Naive thymus-derived CD8-positive, alpha-beta T cell (primary cell): ENCODE data around the gene CARD16. TPM values are rescaled to one million over a fixed set of nuclear protein-coding genes. Genes with fewer than 3 reads are reported as not detected.
A peak's percentile ranks its signal among the peaks of the same experiment; 100 is the strongest.
"Not testable (repeated sequence)": the region's sequence is repeated elsewhere in the genome, so short reads cannot be mapped to it uniquely, and the experiment has no call there.

Source experiments
- ATAC-seq, 2 donors: fragments of 150-1000 bp; cut with Tn5 transposase in 1 of 2; sonication (Bioruptor Pico), chemical (Tn5 transposase) in 1 of 2; 1 replicate in 1 of 2; 2 replicates in 1 of 2; pipeline ENCODE4 v1.10.0; 2021; ENCODE audit warnings: mild to moderate bottlenecking in 2 of 2, moderate library complexity in 2 of 2
- POLR2A ChIA-PET: fragments of 350-600 bp; sonication (Branson Sonifier 250); formaldehyde crosslinking; loops from one replicate; lab custom pipeline; 2021; ENCODE audit warnings: antibody characterized with exemption; lab: Charles Lee
- DNase-seq, 10 donors: peaks; one replicate each; pipeline versions ENCODE4 v3.0.0 to v3.0.0-alpha.2; 2020 to 2022
- H3K27ac Mint-ChIP-seq, 10 donors: one replicate each; pipeline ENCODE4 v1.8.0; 2020 to 2022; ENCODE audit warnings: mild to moderate bottlenecking in 10 of 10, mixed read lengths in 10 of 10, moderate library complexity in 4 of 10, inconsistent platforms in 1 of 10
- H3K27me3 Mint-ChIP-seq, 5 donors: one replicate each; pipeline ENCODE4 v1.8.0; 2021 to 2022; ENCODE audit warnings: mixed read lengths in 5 of 5
- H3K36me3 Mint-ChIP-seq, 3 donors: one replicate each; pipeline ENCODE4 v1.8.0; 2020 to 2022; ENCODE audit warnings: mixed read lengths in 3 of 3, mild to moderate bottlenecking in 2 of 3, inconsistent platforms in 1 of 3
- H3K4me1 Mint-ChIP-seq, 4 donors: one replicate each; pipeline ENCODE4 v1.8.0; 2021 to 2022; ENCODE audit warnings: mixed read lengths in 4 of 4
- H3K4me3 Mint-ChIP-seq, 10 donors: one replicate each; pipeline ENCODE4 v1.8.0; 2020 to 2022; ENCODE audit warnings: mild to moderate bottlenecking in 10 of 10, mixed read lengths in 10 of 10, moderate library complexity in 6 of 10, inconsistent platforms in 1 of 10
- H3K9me3 Mint-ChIP-seq, 9 donors: one replicate each; pipeline ENCODE4 v1.8.0; 2020 to 2022; ENCODE audit warnings: mixed read lengths in 9 of 9, mild to moderate bottlenecking in 3 of 9, inconsistent platforms in 1 of 9, moderate library complexity in 1 of 9
- polyA plus RNA-seq, 3 donors: library from polyadenylated mRNA; unstranded; fragments of 300-500 nt; fragmentation: Illumina TruSeq; gene quantifications; one replicate each; pipeline ENCODE4 v1.2.3, GENCODE V29; 2021
- total RNA-seq, 8 experiments: library from RNA in 2 of 8; stranded (reverse) in 2 of 8; gene quantifications; one replicate each; pipeline ENCODE4 v1.2.3 and lab custom pipeline; 2021 to 2026

CARD16 gene
- 10 to 100 TPM; 41.5 to 44.7 TPM for total RNA-seq
- polyA plus RNA-seq, result 100 to 1,000 TPM; 149 to 173 (median 166) TPM
- total RNA-seq (lab: John Stamatoyannopoulos, UW), result 1.5 to 12.2 (median 8.5) reads per million in 6 experiments

DNA sequence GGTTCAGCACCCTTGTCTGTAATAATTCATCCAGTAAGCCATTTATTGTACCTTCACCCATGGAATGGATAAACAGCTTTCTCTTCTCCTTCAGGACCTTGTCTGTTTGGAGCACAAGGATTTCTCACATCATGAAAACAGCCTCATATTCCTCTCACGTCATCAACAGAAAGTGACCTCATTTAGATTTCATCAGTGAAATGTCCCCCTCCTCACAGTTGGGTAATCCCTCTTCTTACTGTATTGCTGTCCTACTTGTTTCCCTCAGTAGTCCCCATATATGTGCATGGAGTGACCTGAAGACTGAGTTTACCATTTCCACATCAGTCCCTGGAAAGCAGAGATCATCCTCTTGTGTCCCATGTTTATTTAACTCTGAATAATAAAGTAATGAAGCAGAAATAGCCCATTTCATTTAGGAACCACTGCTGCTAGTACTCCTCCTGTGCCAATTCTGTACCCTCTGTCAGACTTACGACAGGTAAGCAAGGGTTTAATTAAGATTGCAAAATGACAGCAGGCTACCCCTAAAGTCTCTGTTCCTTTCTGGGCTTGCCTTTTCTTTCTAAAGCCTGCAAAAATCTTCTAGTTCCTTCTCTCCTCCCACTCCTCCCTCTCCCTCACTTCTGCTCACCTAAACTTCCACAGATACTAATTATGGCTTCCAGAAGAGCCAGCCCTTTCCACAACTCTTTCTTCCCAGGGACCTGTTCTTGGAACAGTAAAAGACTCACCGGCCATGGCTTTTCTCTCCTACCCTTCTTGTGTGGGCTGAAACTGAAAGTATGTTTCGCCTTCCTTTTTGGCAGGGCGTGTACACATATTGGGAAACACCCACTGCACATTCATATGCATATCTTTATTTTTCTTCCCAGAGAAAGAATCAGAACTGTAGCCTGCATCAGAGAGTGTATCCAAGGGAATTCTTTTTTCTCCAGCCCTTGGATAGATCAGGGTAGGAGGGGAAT lies at the start of gene CARD16:
CARD16 (minus strand) TSS at position 779 of the 968 bp plus-strand sequence; CDS start at position 741, 38 bp downstream.
- not testable (repeated sequence) for H3K9me3 Mint-ChIP-seq, H3K27me3 Mint-ChIP-seq
- Mint-ChIP-seq H3K36me3 (peaks cover 19 to 24% (median 21%) of the 10 kb centered on the region in 3 donors), H3K4me1 (peaks cover 20 to 53% (median 49%) of the 10 kb centered on the region in 4 donors), H3K27ac (peak within 1 kb of the TSS; percentile 86 to 100 (median 98)), H3K4me3 (peak within 1 kb of the TSS; percentile 89 to 100 (median 98))
- ATAC-seq, result peak; percentile 90 to 97
- POLR2A ChIA-PET, result interaction anchor here (0.8 kb wide), 1 partner anchor 9 kb away, joined by 4 read pairs; no protein-coding TSS in a partner anchor
- DNase-seq, result peak in 8 of 10 donors; percentile 5 to 57 (median 30)

- POLR2A ChIA-PET, result no interaction called here
- H3K27me3 Mint-ChIP-seq, result peaks cover 0 to 18% (median 0%) of the 10 kb centered on the region in 5 donors
- no peaks in the 10 kb centered on the region for H3K4me1 Mint-ChIP-seq
- H3K27ac Mint-ChIP-seq, result no peak overlapping the region
- DNase-seq, result no peak
- ATAC-seq, result no peak
- H3K36me3 Mint-ChIP-seq, result no peaks in the 10 kb centered on the region
- no peak overlapping the region for H3K4me3 Mint-ChIP-seq
- H3K9me3 Mint-ChIP-seq, result no peaks in the 10 kb centered on the region
These were observed 47.4 kb upstream of the CARD16 start for GRCh38 chr11:105092256-105093239.

GRCh38 chr11:105081412-105082150 lies 36.4 kb upstream of the CARD16 start:
- no peaks in the 10 kb centered on the region for H3K9me3 Mint-ChIP-seq
- H3K27ac Mint-ChIP-seq, result no peak overlapping the region
- H3K36me3 Mint-ChIP-seq, result no peaks in the 10 kb centered on the region
- peaks cover 12 to 41% (median 15%) of the 10 kb centered on the region in 5 donors for H3K27me3 Mint-ChIP-seq
- peaks cover 4 to 14% (median 9%) of the 10 kb centered on the region in 4 donors for H3K4me1 Mint-ChIP-seq
- ATAC-seq, result no peak
- POLR2A ChIA-PET, result no interaction called here
- no peak for DNase-seq
- no peak overlapping the region for H3K4me3 Mint-ChIP-seq

DNA sequence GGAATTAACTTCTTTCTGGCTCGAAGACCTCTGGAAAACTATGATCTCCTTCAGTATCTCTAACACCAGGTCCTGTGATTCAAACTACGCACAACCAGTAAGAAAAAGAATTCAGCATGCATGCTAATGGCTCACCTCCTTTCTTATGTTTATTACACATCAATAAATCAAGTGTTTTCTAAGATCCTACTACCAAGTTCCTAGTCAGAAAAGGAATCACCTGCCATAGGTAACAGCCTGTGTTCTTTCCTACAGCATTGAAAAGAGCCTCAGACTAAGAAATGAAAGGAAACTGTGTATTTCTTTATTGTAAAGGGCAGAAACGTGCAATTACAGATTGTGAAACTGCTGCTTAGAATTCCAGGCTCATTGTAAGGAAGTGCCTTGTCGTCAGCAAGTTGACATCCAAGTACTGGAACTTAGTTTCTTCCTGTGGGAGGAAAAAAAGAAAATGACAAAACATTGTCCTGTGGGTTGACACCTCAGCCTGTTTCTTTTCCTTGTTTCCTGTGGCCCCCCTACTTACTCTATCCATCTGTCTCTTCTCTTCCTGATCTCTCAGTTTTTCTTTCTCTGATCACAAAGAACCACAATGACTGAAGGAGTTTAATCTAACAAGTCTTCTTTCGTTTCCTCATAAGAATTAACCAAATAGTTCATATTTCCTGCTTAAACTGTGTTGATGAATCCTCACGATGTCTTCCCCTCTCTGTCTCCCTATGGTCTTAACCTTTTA lies 35.2 kb upstream of the CARD16 start:
- POLR2A ChIA-PET, ATAC-seq: not testable (repeated sequence)
- H3K27ac Mint-ChIP-seq, result peak overlapping the region in 2 of 10 donors; percentile 33 to 36

DNA sequence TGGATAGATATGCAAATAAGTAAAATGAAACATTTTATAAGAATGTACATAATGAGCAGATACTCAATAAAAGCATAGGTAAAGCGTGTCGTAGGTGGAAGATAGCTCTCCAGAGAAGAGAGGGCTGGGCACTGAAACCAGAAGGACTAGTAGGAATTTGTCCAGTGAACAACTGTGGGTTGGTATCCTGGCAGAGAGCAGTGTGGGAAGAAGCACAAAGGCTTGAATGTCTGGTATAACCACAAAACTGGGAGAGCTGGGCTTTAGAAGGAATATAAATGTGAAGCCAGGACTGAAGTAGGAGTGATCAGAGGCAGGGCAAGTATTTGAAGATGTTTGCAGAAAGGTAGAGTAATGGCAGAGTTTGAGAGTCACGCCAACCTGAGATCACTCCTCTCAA lies 33.1 kb upstream of the CARD16 start:
- H3K27me3 Mint-ChIP-seq, result peaks cover 12 to 40% (median 13%) of the 10 kb centered on the region in 5 donors
- H3K4me1 Mint-ChIP-seq, result peaks cover 4 to 12% (median 9%) of the 10 kb centered on the region in 4 donors
- POLR2A ChIA-PET, result no interaction called here

More for the DNA sequence above, 35.2 kb upstream of the CARD16 start:
- not testable (repeated sequence) for H3K9me3 Mint-ChIP-seq, DNase-seq, H3K36me3 Mint-ChIP-seq
- peak overlapping the region in 1 of 10 donors; percentile 21 for H3K4me3 Mint-ChIP-seq
- peaks cover 4 to 14% (median 9%) of the 10 kb centered on the region in 4 donors for H3K4me1 Mint-ChIP-seq
- H3K27me3 Mint-ChIP-seq, result peaks cover 12 to 41% (median 15%) of the 10 kb centered on the region in 5 donors

DNA sequence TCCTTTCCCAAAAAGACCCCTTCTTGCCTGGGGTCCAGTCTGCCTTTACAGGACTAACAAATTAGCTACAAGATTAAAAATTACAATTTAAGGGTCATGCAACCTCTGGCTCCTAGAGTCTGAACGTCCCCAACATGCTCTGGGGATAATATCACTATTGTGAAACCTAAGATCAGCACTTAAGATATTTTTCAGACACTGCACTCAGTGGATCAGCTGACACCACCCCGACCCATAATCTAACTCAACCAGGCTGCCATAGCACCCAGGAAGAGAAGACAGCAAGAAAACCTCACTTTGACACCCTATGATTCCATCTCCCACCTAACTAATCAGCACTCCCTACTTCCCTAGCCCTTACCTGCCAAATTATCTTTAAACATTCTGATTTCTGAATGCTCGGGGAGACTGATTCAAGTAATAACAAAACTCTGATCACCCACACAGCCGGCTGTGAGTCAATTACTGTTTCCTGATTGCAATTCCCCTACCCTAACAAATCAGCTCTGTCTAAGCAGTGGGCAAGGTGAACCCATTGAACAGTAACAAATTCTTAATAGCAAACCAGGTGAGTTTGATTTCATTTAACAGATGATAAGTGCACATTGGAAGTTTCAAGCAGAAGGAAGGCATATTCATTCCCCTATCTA lies 32.1 kb upstream of the CARD16 start:
- POLR2A ChIA-PET, H3K36me3 Mint-ChIP-seq, ATAC-seq, H3K9me3 Mint-ChIP-seq, H3K27ac Mint-ChIP-seq, H3K4me3 Mint-ChIP-seq, DNase-seq: not testable (repeated sequence)
- Mint-ChIP-seq H3K27me3 (peaks cover 8 to 30% (median 13%) of the 10 kb centered on the region in 5 donors), H3K4me1 (peaks cover 4 to 12% (median 9%) of the 10 kb centered on the region in 4 donors)

More for the DNA sequence above, 33.1 kb upstream of the CARD16 start:
- Mint-ChIP-seq H3K4me3 (no peak overlapping the region), H3K36me3 (no peaks in the 10 kb centered on the region), H3K27ac (no peak overlapping the region), H3K9me3 (no peaks in the 10 kb centered on the region)
- ATAC-seq (no peak), DNase-seq (no peak)

DNA sequence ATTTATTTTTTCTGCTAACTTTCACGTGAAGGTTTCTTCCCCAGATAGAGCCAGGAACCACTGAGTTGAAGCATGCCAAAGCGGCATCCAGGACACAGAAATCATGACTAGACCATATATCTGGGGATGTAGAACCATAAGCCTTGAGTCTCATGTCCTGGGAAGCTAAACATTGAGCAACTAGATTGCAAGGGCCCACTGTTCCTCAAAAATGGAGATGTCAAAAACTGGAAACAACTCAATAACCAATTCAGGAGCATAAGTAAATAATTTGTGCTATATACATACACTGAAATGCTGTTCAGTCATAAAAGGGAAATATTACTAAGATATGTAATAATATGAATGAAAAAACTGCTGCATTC lies 29.0 kb upstream of the CARD16 start:
- no peak for DNase-seq
- peaks cover 7 to 19% (median 7%) of the 10 kb centered on the region in 5 donors for H3K27me3 Mint-ChIP-seq
- peaks cover 7 to 17% (median 14%) of the 10 kb centered on the region in 4 donors for H3K4me1 Mint-ChIP-seq
- no peak overlapping the region for H3K27ac Mint-ChIP-seq
- ATAC-seq, result no peak
- no peaks in the 10 kb centered on the region for H3K36me3 Mint-ChIP-seq
- no peaks in the 10 kb centered on the region for H3K9me3 Mint-ChIP-seq
- POLR2A ChIA-PET, result no interaction called here
- no peak overlapping the region for H3K4me3 Mint-ChIP-seq

- ATAC-seq (no peak), DNase-seq (no peak)
- H3K9me3 Mint-ChIP-seq, result no peaks in the 10 kb centered on the region
- POLR2A ChIA-PET, result no interaction called here
- H3K4me1 Mint-ChIP-seq, result peaks cover 7 to 17% (median 14%) of the 10 kb centered on the region in 4 donors
- no peak overlapping the region for H3K27ac Mint-ChIP-seq
- no peaks in the 10 kb centered on the region for H3K36me3 Mint-ChIP-seq
- H3K27me3 Mint-ChIP-seq, result peaks cover 5 to 13% (median 7%) of the 10 kb centered on the region in 5 donors
- H3K4me3 Mint-ChIP-seq, result no peak overlapping the region
These were observed 28.5 kb upstream of the CARD16 start for GRCh38 chr11:105073456-105074165.

GRCh38 chr11:105072080-105072479 lies 26.9 kb upstream of the CARD16 start:
- POLR2A ChIA-PET, ATAC-seq, H3K4me3 Mint-ChIP-seq, H3K36me3 Mint-ChIP-seq, DNase-seq, H3K27me3 Mint-ChIP-seq, H3K9me3 Mint-ChIP-seq, H3K27ac Mint-ChIP-seq: not testable (repeated sequence)
- peaks cover 5 to 17% (median 14%) of the 10 kb centered on the region in 4 donors for H3K4me1 Mint-ChIP-seq

DNA sequence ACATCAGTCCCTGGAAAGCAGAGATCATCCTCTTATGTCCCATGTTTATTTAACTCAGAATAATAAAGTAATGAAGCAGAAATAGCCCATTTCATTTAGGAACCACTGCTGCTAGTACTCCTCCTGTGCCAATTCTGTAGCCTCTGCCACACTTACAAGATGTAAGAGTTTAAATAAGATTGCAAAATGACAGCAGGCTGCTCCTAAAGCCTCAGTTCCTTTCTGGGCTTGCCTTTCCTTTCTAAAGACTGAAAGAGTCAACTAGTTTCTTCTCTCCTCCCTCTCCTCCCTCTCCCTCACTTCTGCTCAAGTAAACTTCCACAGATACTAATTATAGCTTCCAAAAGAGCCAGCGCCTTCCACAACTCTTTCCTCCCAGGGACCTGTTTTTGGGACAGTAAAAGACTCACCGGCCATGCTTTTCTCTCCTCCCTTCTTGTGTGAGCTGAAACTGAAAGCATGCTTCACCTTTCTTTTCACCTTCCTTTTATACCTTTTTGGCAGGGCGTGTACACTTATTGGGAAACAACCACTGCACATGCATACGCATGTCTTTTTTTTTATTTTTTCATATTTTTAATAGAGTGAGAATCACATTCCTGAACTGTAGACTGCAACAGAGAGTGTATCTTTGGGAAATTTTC lies 26.1 kb upstream of the CARD16 start:
- Mint-ChIP-seq H3K36me3 (no peaks in the 10 kb centered on the region), H3K27me3 (no peaks in the 10 kb centered on the region), H3K4me3 (peak overlapping the region in 6 of 10 donors; percentile 2 to 61 (median 54)), H3K27ac (peak overlapping the region in 2 of 10 donors; percentile 53 to 57), H3K4me1 (peaks cover 3 to 17% (median 14%) of the 10 kb centered on the region in 4 donors), H3K9me3 (no peaks in the 10 kb centered on the region)
- ATAC-seq (no peak), DNase-seq (no peak)
- POLR2A ChIA-PET, result no interaction called here
